Tongue (tissue), 2 donors: ENCODE data around the gene MEIS1. TPM values are rescaled to one million over a fixed set of nuclear protein-coding genes. Genes with fewer than 3 reads are reported as not detected.
"Not testable (repeated sequence)": the region's sequence is repeated elsewhere in the genome, so short reads cannot be mapped to it uniquely, and the experiment has no call there.

ENCODE experiments used
- DNase-seq: peaks from one replicate; pipeline ENCODE4 v3.0.0-alpha.2; 2015
- total RNA-seq: library from RNA; depleted of rRNA; stranded (reverse); fragments of >200 nt; gene quantifications from one replicate; pipeline ENCODE4 v1.2.3, GENCODE V29; 2014

Gene MEIS1
- total RNA-seq, 1 donor from 2014 or later: 72.7 TPM

DNA sequence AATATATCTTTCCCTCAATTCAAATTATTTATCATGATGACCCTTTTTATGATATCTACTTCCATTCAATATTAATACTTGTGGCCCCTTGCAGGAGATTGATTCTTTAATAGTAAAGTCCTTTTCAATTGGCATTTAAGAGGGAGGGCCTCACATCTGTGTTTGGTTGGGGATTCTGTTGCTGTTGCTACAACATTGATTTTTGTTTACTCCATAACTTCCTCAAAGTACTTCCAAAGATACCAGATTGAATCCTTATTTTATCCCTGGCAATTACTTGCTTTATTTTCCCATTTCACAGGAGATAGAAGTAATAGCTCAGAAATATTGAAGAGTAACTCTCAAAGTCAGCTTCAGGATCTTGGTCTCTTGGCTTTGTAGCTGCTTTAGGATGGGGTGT, 32.8 kb downstream of the MEIS1 start:
- no peak for DNase-seq

DNA sequence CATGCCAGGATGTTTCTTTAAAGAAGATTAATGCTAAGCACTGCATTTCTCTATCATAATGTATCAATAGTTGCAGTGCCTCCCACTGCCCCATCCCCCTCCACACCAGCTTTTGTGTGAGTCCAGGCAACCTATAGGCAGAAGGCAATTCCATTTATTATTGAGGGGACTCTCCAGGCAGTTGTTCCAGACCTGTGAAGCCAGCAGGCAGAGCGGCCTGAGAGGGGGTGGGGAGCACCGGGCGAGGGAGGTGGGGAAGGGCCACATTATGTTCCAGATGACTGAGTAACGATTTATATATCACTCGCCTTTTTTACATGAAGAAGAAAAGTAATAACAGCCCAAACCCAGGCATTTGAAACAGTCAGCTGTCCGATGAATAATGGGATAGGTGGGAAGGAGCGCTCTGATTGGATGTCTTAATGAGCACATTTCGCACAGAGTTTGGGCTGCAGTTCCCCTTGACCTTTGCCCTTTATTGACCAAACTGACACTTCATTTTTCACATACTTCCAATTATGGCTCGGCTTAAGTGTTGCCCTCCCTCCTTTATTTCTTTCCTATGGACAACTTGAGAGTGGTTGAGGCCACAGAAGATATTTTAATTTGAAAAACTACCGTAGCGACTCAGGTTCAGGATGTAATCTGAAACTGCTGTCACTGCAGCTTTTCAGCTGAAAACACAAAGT, 34.4 kb downstream of the MEIS1 start:
- DNase-seq: no peak

DNA sequence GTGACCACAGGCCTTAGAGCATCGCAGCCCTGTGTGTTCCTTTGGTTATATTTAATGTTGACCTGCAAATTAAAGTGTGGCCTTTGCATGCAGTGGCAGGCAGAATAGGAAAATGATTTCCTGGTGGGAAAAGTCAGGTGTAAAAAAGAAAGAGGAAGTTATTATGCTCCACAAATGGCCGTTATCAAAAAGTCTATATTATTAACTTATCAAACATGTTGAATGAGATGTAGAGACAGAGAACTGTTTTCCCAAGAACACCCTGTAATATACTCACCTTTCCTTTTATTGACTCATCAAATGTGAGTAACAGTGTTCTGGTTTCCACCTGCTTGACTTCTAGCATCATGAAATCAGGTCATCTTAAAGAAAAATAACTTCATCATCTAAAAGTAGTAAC, 35.3 kb downstream of the MEIS1 start:
- no peak for DNase-seq

DNA sequence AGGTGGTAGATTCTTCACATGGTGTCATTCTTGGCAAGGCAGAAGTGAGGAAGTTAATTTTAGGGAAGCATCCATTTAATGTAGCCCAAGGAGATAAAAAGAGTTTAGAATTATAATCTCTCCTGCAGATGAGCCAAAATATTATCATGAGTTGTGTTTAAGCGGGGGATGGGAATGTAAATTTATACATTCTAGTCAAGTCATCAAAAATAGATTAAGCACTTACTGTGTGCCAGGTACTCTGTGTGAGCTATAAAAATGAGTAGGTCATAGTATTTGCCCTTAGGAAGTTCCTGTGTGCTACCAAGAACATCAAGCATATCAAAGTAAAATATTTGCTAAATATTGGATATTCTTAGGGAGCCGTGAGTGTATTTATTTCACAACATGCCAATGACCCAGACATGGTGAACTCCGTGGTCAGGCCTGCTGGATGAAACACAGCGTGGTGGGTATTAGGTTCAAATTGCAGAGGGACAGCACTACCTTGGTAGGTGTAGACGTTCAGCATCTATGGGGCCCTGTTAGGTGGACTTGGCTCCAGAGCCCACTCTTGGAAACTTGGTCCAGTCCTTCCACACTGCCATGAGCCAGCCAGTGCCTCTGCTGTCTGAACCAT, 37.4 kb downstream of the MEIS1 start:
- DNase-seq: no peak

DNA sequence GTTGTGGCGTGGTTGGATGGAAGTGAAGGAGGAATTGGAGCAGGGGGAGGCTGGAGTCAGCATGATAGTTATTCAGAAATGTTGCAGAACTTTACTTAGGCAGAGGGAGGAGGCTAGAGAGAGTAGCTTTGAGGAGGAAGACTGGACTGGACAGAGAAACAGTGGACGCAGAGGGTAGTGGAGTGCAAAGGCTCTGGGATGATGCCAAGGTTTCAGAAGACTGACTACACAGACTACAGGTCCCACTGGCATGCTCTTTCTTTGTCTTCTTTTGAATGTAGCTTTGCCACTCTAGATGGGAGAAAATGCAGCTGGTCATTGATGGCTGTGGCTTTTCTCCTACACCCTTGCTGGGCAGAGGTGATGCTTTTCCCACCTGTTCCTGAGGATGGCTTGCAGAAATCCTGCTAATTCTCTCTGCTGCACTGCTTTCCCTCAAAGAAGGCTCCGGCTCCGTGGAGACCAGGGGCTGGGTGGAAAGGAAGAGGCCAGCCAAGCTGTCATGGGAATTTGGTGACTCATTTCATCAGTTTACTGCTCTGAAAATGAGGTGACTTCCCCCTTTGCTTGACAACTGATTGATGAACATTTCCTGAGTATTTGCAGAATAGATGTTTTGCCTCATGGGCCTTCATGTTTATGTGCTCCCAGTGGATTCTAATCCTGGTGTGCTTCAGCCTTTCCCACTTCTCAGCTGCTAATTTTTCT, 42.4 kb downstream of the MEIS1 start:
- DNase-seq: no peak

DNA sequence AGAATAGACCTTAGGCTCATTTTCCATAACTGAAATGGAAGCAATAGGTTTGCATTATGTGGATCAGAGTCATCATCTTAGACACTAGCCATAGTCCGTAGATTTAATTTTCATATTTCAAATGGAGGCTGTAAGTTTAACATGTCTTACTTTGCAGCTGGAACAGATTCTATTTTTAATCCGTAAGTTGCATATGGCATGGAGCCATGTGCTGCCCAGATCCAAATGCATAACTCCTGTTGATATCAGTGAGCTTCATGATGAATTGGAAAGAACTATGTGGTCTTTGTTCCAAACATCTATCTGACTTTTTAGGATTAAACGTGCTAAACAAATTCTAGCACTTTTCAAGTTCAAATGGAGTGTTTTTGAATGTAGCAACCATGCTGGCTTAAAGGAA, 43.4 kb downstream of the MEIS1 start:
- DNase-seq: peak; percentile 36

DNA sequence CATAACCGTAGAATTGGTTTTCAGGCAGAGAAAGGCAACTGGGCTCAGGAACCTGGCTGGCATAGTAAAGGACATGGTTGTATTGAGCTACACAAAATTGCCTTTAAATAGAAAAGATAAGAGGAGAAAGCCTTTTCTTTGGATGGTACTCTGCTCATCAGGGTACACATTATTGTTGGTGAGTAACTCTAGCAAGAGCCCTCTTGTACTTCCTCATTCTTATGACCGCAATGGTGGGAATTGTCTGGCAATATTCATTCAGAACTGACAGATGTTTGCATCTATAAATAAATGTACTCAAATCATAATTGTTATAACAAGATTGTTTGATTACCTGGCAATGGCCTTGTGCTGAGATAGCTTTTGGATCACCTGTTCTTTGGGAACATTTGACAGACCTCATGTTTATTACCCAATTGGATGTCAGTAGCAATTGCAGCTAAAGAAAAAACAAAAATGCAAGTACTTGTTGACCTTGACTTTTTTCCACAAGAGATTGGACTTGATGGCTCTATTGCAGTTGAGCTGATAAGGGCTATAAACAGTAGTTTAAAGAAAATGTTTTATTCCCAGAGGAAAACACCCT, 43.9 kb downstream of the MEIS1 start:
- DNase-seq: no peak

DNA sequence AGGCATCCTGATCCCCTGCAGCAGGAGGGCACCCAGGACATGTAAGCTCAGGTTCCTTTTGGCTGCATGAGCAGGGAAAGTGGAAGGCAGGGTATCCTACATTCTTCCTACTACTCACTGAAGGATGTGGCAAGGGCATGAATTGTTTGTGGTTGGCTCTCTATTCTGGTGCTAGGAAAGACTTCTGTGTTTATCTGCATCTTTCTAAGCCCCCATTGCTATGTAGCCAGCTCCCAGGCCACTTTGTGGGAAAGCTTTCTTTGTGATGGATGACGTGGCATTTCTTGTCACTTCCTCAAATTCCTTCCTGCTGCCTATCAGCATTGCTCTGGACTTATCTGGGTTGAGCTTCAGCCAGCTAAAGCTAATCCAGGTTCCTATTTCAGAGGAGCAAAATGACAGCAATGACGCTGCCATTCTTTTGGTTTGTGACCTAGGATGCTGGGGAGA, 46.2 kb downstream of the MEIS1 start:
- DNase-seq: no peak

DNA sequence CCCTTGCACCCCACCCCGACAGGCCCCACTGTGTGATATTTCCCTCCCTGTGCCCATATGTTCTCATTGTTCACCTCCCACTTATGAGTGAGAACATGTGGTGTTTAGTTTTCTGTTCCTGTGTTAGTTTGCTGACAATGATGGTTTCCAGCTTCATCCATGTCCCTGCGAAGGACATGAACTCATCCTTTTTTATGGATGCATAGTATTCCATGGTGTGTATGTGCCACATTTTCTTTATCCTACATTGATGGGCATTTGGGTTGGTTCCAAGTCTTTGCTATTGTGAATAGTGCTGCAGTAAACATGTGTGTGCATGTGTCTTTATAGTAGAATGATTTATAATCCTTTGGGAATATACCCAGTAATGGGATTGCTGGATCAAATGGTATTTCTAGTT, 50.3 kb downstream of the MEIS1 start:
- DNase-seq: not testable (repeated sequence)

DNA sequence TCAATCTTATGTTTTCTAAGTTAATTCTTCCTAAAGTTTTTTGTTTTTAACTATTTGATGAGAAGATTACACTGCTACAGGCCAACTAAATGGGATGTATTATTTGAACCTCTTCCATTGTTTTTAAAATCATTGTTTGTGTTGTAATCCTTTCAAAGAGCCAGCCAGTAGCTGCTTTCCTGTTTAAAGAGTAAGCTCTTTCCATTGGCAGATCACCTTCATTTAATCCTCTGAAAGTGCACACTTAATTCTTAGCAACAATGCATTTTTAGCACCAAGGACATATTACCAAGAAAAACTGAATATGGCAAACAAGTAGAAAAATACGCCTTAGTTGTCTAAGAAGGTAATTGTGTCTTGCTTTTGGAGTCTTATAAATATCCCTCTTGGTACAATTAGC, 54.0 kb downstream of the MEIS1 start:
- DNase-seq: no peak

DNA sequence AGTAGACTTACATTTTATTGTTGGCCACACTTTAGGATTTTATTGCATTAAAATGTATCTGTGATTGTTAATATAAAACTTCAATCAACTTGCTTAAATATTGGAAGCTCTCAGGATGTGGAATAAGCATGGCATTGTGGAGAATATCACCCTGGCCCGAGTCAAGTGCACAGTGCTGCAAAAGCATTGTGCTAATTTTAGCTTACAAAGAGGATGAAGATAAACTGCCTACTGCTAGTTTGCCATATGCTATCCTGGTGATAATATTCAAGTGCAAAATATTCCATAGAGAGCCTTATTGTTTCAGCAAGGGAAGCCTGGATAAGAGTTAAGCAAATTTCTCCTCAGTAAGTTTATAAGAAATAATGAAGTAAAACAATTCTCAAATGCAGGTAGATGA, 54.5 kb downstream of the MEIS1 start:
- no peak for DNase-seq

DNA sequence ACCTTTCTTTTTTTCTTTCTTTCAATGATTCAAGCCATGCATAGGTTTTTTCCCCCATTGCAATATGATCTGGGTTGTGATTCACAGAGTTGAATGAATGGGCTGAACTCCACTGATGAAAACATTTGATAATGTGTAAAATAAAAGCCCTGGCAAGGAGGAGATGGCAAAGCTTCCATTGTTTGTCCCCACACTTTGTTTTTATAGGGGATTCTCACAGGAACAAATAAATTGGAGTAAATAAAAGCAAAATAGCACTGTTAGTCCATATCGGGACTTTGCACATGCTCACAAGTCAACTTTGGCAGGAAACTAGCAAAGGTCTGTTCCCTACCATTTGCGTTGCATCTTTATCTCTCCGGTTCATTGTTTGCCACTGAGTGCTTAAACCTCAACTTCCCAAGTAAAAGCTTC, 55.7 kb downstream of the MEIS1 start:
- DNase-seq: no peak

DNA sequence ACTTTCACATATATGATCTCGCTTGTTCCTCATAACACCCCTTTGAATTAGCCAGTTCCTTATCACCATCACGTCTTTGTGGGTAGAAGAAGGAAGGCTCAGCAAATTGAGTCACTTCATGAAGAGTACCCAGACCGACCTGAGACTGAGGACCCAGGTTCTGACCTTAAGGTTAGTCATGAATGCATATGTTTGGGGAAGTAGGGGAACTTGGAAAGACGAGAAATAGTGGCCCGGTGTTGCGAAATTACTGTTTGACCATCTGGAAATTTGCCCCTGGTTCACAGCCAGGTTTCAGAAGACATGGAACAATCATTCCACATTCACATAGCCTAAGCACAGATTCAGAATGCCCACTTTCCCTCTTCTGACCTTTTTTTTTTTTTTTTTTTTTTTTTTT, 59.8 kb downstream of the MEIS1 start:
- DNase-seq: no peak

DNA sequence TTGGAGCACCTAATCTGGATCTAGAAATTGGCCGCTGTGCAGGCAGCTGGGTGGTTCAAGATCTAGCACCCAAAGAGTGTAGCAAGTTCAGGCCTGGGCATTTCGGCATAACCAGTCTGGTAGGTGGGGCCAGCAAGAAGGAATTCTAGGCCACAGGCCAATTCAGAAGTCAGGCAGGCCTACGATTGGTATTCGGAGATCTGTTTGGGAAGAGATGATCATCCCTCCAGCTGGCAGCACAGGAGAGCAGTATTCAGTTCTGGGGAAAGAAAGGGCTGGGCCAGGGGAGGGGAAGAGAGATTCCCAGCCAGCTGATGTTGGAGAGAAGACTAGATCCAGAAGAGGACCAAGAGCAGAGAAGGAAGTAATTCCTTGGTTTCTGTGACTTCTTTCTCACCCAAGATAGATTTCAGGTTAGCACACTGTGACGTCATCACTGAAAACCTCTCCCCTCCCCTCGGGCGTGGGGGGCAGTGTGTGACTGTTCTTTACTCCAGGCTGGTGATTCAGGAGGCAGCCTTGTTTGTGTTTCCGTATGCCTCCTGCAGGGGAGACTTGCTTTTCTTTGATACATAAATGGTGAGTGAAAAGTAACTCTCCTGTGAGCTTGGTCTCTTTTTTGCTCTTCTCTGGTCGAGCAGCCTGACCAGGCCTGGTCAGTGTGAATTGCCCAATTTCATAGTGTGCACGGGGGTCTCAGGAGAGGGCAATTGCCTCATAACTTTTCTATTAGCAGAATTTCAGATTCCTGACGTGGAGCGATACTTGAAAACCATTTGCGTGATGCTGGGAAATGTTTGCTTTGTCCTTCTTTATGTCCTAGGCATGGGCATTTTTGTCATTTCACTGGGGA, 61.1 kb downstream of the MEIS1 start:
- DNase-seq: no peak

DNA sequence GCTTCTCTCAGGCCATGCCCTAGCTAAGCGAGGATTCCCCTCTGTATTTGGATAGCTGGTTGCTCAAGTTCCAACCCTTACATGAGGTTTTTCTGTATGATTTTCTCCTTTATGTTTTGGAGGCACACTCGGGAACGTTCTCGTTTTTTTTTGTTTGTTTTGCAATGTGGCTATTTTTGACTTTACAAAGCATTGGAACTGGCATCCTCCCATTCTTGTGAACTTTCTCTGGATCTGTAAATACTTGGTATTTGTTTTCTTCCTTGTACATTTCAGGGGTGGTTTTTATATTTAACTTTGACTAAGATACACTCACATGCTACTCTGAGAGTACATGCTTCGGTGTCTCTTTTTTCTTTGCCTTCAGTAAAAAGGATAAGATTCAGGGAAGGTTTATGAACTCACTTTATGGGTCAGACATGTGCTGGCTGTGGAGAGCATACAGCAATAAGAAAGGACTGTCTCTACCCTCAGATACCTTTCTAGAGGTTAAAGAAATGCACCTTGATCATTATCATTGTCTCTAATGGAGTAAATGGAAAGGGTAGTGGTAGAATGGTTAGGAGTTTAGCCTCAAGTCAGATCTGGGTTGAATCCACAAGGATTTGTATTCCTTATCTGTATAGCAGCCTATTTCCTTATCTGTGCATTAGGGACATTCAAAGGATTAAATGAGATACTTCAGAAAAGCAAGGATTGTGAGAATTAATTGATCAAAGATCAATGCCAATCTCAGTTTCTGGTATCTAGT, 61.9 kb downstream of the MEIS1 start:
- DNase-seq: no peak

DNA sequence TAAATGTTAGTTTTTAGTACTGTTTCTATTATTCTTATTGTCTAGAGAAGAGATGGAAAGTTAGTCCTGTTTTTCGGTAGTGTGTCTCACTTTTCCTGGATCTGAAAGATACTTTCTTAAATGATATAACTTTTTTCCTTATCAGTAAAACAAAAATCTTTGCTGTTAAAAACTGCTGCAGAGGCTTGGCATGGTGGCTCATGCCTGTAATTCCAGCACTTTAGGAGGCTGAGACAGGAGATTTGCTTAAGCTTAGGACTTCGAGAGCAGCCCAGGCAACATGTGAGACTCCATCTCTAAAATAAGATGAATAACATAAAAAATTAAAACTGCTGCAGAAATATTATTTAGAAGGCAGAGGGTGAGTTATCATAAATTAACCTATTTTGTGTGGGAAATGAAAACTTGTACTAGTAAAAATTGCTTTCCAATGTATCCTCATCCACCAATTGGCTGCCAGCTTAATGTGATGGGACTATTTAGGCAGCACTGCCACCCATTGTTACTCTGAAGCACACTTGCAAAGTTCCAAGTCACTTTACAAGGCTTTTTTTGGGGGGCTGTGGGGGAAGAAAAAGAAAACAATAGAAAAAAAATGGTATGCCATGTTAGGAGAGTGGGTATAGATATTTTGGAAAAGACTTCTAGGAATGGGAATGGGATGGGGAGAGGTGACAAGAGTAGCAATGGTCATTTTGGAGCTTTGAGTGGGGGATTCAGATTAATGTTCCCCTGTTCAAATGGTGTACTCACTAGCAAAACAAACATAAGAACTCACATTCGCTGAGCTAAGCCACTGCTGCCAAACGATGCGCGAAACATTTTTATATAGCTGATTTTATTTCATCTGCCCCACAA, 62.7 kb downstream of the MEIS1 start:
- no peak for DNase-seq

DNA sequence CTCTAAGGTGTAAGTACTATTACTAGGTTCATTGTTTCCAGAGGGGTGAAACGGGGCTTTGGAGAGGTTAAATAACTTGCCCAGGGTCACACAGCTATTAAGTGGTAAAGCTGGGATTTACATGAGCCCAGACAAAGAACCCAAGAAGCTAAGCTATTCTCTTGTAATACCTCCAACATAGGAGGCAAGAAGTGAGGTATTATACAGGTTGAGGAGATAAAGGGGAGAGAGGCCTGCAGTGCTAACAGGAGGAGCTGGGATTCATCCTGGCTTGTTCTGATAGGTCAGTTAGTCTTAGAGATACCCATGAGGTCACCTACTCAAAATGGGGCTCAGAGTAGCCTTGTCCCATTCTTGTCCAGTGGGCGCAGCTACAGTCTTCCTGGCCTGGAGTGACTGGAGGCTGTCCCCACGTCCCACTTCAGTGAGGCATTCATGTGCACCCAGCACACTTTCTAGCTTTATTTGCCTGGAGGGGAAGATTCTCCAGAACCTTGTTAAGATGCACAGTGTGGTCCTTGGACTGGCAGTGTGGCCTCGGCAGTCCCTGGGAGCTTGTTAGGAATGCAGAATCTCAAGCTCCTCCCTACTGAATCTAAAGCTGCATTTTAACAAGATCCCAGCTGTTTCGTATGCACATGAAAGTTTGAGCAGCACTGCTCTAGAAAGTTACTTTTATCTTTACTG, 63.5 kb downstream of the MEIS1 start:
- no peak for DNase-seq

DNA sequence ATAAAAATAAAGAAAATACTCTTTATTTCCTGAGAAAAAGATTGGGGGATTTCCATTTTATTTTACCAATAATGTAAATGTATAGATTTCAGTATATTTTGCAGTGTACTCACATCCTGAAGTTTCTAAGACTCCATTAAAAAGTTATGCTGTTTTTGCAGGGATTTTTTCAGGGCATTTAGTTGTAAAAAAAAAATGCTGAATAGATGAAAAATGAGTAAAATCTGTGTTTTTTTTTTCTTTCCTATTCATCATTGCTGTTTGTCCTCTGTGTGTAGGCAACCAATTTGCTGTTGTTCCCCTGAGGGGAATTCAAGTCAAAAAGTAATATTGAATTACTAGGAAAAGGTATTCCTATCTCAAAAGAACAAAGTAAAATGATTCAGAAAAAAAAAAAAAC, 66.3 kb downstream of the MEIS1 start:
- DNase-seq: no peak

DNA sequence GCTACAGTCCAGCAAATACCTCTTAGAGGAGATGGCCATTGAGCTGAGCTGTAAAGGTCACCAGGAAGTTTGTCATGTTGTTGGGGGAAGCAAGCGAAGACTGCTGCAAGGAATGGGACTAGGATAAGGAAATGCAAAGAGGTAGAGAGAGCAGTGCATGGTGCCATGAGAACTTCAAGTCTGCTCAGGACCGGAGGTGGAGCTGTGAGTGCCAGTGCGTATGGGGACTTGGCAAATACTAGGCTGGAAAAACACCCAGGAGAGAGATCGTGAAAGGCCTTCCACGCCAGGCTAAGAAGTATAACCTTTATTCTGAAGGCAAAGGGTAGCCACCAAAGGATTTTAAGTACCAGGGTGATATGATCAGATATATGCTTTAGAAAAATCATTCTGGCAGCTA, 71.3 kb downstream of the MEIS1 start:
- DNase-seq: no peak

DNA sequence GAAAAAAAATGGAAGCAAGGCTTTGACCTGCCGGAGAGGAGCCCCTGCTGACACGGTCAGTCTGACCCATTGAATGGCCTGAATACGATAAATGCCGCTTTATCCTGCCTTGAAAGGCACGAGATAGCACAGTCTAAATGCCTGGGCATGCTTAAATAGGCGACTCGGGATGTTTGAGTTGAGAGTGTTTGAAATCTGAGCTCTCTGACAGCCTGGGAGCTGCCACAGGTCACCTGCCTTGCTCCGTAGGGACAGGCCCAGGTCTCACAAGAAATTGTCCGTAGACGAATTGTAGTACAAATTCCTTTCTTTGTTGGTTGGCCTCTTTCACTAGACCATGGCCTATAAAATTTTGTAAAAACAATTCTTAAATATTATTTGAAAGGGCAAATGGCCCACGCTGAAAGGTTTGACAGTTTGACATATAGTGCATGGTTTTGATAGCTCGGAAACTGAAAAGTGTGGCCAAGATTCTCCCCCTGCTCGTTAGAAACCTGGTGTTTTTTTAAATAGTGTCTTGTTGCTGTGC, 72.8 kb downstream of the MEIS1 start:
- DNase-seq: no peak
